Measurements from ENCODE around the gene LTBP2. TPM values are rescaled to one million over a fixed set of nuclear protein-coding genes. Genes with fewer than 3 reads are reported as not detected.

Gene LTBP2
- total and polyA plus RNA-seq, 2 of the 8 experiments (the other 6 are each of a cell fraction or from before 2014, with no cell fraction given), result 0.48 to 0.89 TPM

- H2BK20ac ChIP-seq (ENCODE audit: low read length), result no peak overlapping the region
- H2AK5ac ChIP-seq (ENCODE audit: low read depth, low read length), result 0 out of 2 replicates have a peak overlapping the region, but pooled peaks have one; percentile 42
- H2BK120ac ChIP-seq (replicated peaks; ENCODE audit: low read depth, low read length), result no peak overlapping the region
- peaks cover 0 to 3% (median 2%) of the 10 kb centered on the region in 4 experiments; a peak in 5 of 7 replicates for H3K4me1 ChIP-seq (replicated peaks in 1 of 4; ENCODE audit: control insufficient read depth in 3 of 4, insufficient read depth in 4 of 4, low read length in 3 of 4)
- 95% methylated on average over 6 of the region's 6 CpGs; no CpG with 5 or more reads in 1 of the 2 experiments for WGBS, 2 experiments (ENCODE audit: extremely low coverage in 1 of 2, insufficient coverage in 1 of 2, insufficient read length in 1 of 2, insufficient replicate concordance in 2 of 2, low coverage in 1 of 2, low lambda C conversion rate in 2 of 2, missing lambda C conversion rate in 1 of 2)
- H2BK5ac ChIP-seq (ENCODE audit: low read depth, low read length), result peak overlapping the region; percentile 44; the same call in 1 of the 2 replicates
- H3K23ac ChIP-seq (ENCODE audit: insufficient read length), result no peak overlapping the region
- H3K27me3 ChIP-seq (replicated peaks in 1 of 4; ENCODE audit: control insufficient read depth in 3 of 4, extremely low read depth in 1 of 4, insufficient read depth in 3 of 4, low read length in 3 of 4), result no peaks in the 10 kb centered on the region
- H3K4me3 ChIP-seq (ENCODE audit: extremely low read depth in 1 of 4, insufficient read depth in 2 of 4, low read depth in 3 of 4, low read length in 4 of 4), result no peak overlapping the region
- no peak for FAIRE-seq
- H3K56ac ChIP-seq (replicated peaks; ENCODE audit: insufficient read length, low read depth, low read length), result no peak overlapping the region
- peak overlapping the region; percentile 81 for H4K91ac ChIP-seq (replicated peaks; ENCODE audit: insufficient read length, low read length)
- no peak overlapping the region for H3K4ac ChIP-seq (replicated peaks; ENCODE audit: insufficient read length, low read depth, low read length)
- peak overlapping the region; percentile 92; the same call in 1 of the 2 replicates for H2BK15ac ChIP-seq (ENCODE audit: low read length)
- TF ChIP-seq TAF7 (optimal IDR thresholded peaks at IDR 0.05; ENCODE audit: borderline replicate concordance, low read depth, low read length), result no peak
- no peak for TF ChIP-seq SIX5 (IDR thresholded peaks at IDR 0.05; ENCODE audit: low read depth, low read length)
- no peak for TF ChIP-seq BRCA1 (IDR thresholded peaks at IDR 0.05; ENCODE audit: low read depth, low read length)
- TF ChIP-seq RAD21 (IDR thresholded peaks at IDR 0.05 in 1 of 2, conservative IDR thresholded peaks at IDR 0.05 in 1 of 2; ENCODE audit: low read depth in 2 of 2, low read length in 2 of 2), result no peak
- no peak for TF ChIP-seq KDM4A (IDR thresholded peaks at IDR 0.05; ENCODE audit: low read depth, low read length, severe bottlenecking)
- TF ChIP-seq, protein P1, sequence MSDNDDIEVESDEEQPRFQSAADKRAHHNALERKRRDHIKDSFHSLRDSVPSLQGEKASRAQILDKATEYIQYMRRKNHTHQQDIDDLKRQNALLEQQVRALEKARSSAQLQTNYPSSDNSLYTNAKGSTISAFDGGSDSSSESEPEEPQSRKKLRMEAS (IDR thresholded peaks at IDR 0.05), result no peak
- no peak for TF ChIP-seq BCL11A (IDR thresholded peaks at IDR 0.05; ENCODE audit: low read depth in 2 of 2, low read length in 2 of 2)
- no peak for TF ChIP-seq HDAC6 (IDR thresholded peaks at IDR 0.05; ENCODE audit: low read depth, low read length)
- DNase-seq (ENCODE audit: low read depth in 1 of 2, low spot score in 2 of 2), result no peak
- peak overlapping the region; percentile 84; the same call in 1 of the 2 replicates for H2BK12ac ChIP-seq (ENCODE audit: low read depth, low read length)
- no peak overlapping the region for H3K9ac ChIP-seq (replicated peaks in 1 of 4; ENCODE audit: extremely low read depth in 1 of 4, low read depth in 3 of 4, low read length in 3 of 4)
- H3K79me1 ChIP-seq (ENCODE audit: low read depth, low read length), result no peaks in the 10 kb centered on the region
- ChIA-PET CTCF (ENCODE audit: partially characterized antibody) (interaction anchor here (0.6 to 18.2 kb wide), 37 partner anchors 8 to 603 kb away, joined by 3 to 181 read pairs (median 7); no protein-coding TSS in a partner anchor), POLR2A (ENCODE audit: partially characterized antibody) (interaction anchor here (1.2 to 1.6 kb wide), 4 partner anchors 13 to 158 kb away, joined by 3 to 4 read pairs (median 3); partner anchors contain the start of gene ABCD4)
- no peak overlapping the region for H3K4me2 ChIP-seq (ENCODE audit: insufficient read depth in 1 of 2, low read depth in 2 of 2, low read length in 2 of 2)
- no peak overlapping the region for H4K5ac ChIP-seq (ENCODE audit: insufficient read length, low read depth, low read length)
- H3K9me3 ChIP-seq (ENCODE audit: insufficient read depth in 2 of 2, low read depth in 1 of 2, low read length in 1 of 2), result peaks cover 0 to 3% of the 10 kb centered on the region in 2 experiments; a peak in 2 of 4 replicates
- no peaks in the 10 kb centered on the region for H3K79me2 ChIP-seq (ENCODE audit: control insufficient read depth in 1 of 2, insufficient read depth in 2 of 2, low read length in 2 of 2)
- H4K20me1 ChIP-seq (replicated peaks in 1 of 2; ENCODE audit: control insufficient read depth in 1 of 2, insufficient read depth in 2 of 2, low read length in 2 of 2), result no peaks in the 10 kb centered on the region
- no peaks in the 10 kb centered on the region for H3K23me2 ChIP-seq (ENCODE audit: low read depth, low read length)
- no peak overlapping the region for H4K8ac ChIP-seq (ENCODE audit: extremely low read depth, insufficient read depth, low read length)
- no peak overlapping the region for H3K27ac ChIP-seq (ENCODE audit: low read depth, low read length)
- no peak overlapping the region for H3K14ac ChIP-seq (ENCODE audit: insufficient read length)
- 0 out of 8 replicates have a peak, but pooled peaks cover 0 to 2% (median 0%) of the 10 kb centered on the region in 4 experiments for H3K36me3 ChIP-seq (ENCODE audit: control insufficient read depth in 2 of 4, insufficient read depth in 4 of 4, low read length in 3 of 4)
- no peak overlapping the region for H2AFZ ChIP-seq (ENCODE audit: low read length)
- peak overlapping the region; percentile 65; the same call in 1 of the 2 replicates for H3K18ac ChIP-seq (ENCODE audit: extremely low read depth, low read length)
Observed at GRCh38 chr14:74459976-74460375, 152.1 kb downstream of the LTBP2 start.

Measured in H1 (cell line).